Coronary artery (tissue), 2 donors: Measurements from ENCODE around the gene HCRT.

ENCODE experiments used
- DNase-seq: peaks from one replicate; pipeline ENCODE4 v3.0.0-alpha.2; 2017; ENCODE audit warnings: low spot score
- H3K27ac ChIP-seq, 2 donors: fragments of 200-600 bp; sonication (generic); one replicate each; pipeline ENCODE4 v1.5.1; 2016 to 2019
- H3K4me3 ChIP-seq: fragments of 200-600 bp; sonication (generic); 2 replicates; pipeline ENCODE4 v1.5.1; 2016; ENCODE audit warnings: mild to moderate bottlenecking, moderate library complexity
- TF ChIP-seq, protein P1 (sequence below): fragments of 200-600 bp; sonication (generic); IDR thresholded peaks from one replicate; pipeline ENCODE4 v1.5.1; 2019; ENCODE audit warnings: antibody characterized with exemption

The HCRT gene

DNA sequence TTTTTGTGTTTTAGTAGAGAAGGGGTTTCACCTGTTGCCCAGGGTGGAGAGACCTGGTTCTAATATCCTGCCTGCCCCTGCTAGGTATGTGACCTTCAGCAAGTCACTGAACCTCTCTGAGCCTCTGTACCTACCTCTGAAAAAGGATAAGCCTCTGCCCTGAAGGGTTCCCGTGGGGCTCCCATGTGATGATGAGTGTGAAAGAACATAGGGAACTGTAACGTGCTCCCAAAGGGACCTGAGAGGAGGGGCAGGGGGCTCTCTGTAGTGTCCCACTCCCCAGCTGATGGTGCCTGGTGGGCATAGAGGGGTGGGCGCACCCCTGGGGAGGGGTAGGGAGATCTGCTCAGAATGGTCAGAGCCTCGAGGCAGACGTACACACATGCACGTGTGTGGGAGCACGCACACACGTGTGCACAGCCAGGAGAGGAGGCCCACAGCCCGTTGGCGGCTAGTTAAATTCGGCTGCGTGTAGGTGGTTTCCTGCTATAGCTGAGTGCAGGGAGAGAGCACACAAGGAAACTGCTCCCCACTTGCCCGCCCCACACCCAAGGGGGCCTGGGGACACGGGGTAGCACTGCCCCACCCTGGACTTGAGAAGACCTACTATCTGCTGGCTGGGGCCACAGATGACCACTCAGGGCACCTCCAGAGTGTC, 11.0 kb downstream of the HCRT start:
- no peak for DNase-seq
- TF ChIP-seq, protein P1, sequence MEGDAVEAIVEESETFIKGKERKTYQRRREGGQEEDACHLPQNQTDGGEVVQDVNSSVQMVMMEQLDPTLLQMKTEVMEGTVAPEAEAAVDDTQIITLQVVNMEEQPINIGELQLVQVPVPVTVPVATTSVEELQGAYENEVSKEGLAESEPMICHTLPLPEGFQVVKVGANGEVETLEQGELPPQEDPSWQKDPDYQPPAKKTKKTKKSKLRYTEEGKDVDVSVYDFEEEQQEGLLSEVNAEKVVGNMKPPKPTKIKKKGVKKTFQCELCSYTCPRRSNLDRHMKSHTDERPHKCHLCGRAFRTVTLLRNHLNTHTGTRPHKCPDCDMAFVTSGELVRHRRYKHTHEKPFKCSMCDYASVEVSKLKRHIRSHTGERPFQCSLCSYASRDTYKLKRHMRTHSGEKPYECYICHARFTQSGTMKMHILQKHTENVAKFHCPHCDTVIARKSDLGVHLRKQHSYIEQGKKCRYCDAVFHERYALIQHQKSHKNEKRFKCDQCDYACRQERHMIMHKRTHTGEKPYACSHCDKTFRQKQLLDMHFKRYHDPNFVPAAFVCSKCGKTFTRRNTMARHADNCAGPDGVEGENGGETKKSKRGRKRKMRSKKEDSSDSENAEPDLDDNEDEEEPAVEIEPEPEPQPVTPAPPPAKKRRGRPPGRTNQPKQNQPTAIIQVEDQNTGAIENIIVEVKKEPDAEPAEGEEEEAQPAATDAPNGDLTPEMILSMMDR, result no peak
- Histone ChIP-seq H3K27ac (no peak overlapping the region), H3K4me3 (no peak overlapping the region)

DNA sequence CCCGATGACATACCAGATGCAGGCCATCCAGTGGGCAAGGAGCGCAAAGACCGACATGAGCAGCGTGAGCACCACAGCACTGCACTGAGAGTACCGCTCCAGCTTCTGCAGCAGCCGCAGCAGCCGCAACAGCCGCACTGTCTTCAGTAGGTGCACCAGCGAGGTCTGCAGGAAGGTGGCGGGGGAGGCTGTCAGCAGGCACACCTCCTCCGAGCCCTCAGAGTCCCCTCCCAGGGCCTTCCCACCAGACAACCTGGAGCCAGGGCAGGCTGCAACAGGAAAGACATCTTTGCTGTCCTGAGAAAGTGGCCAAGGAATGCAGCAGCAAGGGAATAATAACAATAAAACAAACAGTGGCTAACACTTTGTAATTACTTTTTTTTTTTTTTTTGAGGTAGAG, 13.4 kb downstream of the HCRT start:
- H3K27ac ChIP-seq, result no peak overlapping the region
- H3K4me3 ChIP-seq, result no peak overlapping the region
- TF ChIP-seq, protein P1, result no peak
- no peak for DNase-seq

DNA sequence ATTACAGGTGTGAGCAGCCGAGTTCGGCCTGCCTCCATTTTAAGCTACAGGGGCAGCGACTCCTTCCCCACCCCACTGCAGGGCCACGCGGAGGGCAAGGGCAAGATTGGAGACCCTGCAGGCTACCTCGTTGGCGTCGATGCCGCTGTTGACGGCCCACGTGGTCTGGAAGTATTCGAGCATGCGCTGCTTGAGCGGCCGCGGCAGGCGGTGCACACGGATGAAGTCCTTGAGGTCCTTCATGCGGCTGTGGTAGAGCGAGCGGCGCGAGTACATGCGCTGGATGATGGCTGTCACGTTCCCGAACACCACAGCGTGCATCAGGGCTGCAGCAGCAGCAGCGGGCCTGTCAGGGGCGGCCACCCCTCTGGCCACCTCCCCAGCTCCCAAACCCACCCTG, 15.9 kb downstream of the HCRT start:
- Histone ChIP-seq H3K27ac (no peak overlapping the region), H3K4me3 (no peak overlapping the region)
- TF ChIP-seq, protein P1, result no peak
- no peak for DNase-seq

DNA sequence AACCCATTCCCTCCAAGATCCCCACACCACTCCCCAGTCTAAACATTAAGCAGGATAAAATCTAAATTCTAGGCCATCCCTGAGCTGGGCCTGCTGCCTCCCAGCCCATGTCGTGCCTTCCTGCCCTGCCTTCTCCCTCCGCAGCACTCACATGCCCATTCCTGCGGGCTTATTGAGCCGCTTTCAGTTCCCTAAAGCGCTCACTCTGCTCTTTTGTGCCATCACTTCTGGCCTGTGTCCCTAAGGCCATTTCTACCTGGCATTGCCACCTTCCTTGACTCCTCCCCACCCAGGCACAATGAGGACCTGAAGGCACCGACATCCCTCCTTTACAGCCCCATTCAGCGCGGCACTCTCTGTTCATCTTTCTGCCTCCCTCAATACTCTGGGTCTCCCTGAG, 17.4 kb downstream of the HCRT start:
- no peak for DNase-seq
- TF ChIP-seq, protein P1, result no peak
- Histone ChIP-seq H3K27ac (no peak overlapping the region), H3K4me3 (no peak overlapping the region)

DNA sequence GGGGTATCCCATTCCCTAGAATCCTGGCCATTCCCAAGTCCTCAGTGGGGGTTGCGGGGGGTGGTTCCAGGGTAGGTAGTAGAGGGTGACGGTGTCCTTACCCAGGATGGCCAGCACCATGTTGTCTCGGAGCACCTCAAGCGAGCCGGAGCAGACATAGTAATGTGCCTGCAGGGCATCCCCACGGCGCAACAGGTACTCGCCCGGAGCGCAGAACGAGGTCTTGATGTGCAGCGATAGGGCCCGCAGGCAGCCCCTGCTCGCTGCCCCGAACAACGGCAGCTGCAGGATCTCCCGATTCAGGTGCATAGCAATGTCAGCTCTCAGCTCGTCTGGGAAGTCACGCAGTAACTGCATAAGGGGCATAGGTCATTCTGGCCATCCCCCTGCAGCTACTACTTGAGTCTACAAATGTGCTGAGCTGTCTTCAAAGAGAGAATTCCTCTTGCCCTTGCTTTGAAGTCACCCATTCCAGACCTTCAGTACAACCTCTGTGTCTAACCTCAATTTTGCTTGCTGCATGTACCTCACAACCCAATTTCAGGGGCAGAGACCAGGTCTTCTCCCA, 19.0 kb downstream of the HCRT start:
- DNase-seq, result no peak
- Histone ChIP-seq H3K4me3 (no peak overlapping the region), H3K27ac (no peak overlapping the region)
- TF ChIP-seq, protein P1, result no peak

DNA sequence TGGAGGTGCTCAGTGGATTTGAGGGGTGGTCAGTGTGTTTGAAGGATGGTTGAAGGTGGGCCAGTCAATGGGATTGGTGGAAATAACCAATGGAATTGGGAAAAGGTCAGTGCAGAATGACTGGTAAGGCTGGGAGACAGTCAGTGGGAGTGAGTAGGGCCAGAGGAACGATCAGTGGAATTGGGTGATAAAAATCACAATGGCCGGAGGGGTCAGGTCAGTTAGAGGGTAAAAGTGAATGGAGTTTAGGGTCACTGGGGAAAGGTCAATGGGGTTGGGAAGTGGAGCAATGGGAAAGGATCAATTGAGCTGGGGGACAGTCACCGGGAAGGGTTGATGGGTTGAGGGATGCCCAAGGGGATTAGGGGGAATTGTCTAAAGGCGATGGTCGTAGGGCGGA, 19.5 kb downstream of the HCRT start:
- no peak for DNase-seq
- no peak overlapping the region for H3K4me3 ChIP-seq
- TF ChIP-seq, protein P1, result no peak
- H3K27ac ChIP-seq, result no peak overlapping the region

DNA sequence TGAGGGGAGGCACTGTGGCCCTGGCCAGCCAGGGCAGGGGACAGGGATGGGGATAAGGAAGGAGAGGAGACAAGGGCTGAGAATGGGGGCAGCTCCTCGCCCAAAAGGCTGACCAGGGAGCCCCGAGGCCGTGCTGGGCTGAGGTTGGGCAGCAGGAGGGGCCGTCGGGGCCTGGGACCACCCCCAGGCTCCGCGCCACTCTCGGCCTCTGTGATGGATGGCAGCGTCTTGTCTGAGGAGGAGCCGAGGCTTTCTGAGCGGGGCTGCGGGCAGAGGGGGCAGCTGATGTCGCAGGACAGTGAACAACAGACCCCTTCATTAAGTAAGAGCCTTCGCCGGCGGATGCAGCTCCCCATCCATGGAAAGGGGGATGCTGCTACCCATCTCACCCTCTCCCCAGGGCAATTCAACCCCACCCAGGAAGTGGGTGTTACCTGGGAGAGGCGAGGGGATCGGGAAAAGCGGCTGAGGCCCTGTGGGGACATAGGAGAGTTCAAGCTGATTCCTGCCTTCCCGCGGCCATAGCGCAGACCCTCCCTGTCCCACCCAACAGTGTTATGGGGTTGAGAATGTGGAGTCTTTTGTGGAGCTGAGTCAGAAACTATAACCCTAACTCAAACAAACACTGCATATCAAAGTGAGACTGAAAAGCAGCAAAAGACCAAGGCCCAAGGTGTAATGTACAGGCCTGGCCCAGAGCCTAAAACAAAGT, 21.4 kb downstream of the HCRT start:
- H3K4me3 ChIP-seq, result no peak overlapping the region
- TF ChIP-seq, protein P1, result no peak
- no peak overlapping the region for H3K27ac ChIP-seq
- no peak for DNase-seq
